ENCODE data around the gene DYSF. TPM values are rescaled to one million over a fixed set of nuclear protein-coding genes. Genes with fewer than 3 reads are reported as not detected.

DYSF gene
- total RNA-seq, 1 experiment from 2014 or later, result 17.2 TPM

DNA sequence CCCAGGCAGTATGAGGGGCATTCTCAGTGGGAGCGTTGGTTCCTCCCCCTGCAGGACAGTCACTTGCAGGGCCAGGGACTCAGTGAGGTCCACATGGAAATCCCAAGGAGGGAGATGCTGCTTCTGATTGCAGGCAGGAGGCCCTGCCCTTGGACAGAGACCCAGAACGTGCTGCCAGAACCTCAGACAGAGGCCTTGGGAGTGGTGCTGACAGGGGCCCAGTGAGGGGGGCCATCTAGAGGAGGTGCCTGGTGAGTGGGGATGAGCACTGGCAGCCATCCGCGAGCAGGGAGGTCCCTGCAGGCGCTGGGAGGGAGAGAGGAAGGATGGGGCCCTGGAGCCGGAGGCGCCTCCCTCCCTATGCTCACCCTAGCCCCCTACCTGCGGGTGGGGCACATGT, 133.1 kb downstream of the DYSF start:
- no peak overlapping the region for H3K27ac ChIP-seq
- no peaks in the 10 kb centered on the region for H3K9me3 ChIP-seq (replicated peaks)
- no peak overlapping the region for H3K4me3 ChIP-seq
- no peaks in the 10 kb centered on the region; the same call in 1 of the 2 replicates for H3K36me3 ChIP-seq
- H3K4me1 ChIP-seq (replicated peaks), result peaks cover 3% of the 10 kb centered on the region; the same call in 1 of the 2 replicates
- no peaks in the 10 kb centered on the region for H3K27me3 ChIP-seq (replicated peaks)
- DNase-seq (ENCODE audit: low read depth in 1 of 2, low spot score in 2 of 2), result no peak

DNA sequence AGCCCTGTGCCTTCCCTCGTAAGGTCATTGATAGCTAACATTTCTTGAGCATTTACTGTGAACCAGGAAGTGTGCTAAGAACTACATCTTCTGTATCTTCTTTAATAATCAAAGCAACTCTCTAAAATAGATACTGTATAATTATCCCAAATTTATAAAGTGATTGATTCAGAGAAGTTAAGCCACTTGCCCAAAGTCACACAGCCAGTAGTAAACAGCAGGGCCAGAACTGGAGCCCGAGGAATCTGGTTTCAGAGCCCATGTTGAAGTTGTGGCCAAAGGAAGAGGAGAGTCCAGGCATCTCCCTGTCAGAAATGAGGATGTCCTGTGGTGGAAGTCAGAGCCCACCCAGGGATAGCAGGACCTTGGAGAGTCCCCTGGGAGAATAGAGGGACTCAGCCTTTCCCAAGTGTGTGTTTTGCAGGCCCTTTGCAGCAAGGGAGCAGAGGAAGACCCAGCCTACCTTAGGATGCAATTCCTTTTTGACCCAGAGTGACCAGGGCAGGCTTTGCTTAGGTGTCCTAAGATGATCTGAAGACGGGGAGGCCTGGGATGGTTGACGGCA, 134.2 kb downstream of the DYSF start:
- H3K27ac ChIP-seq, result no peak overlapping the region
- H3K9me3 ChIP-seq (replicated peaks), result no peaks in the 10 kb centered on the region
- no peak for DNase-seq (ENCODE audit: low read depth in 1 of 2, low spot score in 2 of 2)
- H3K27me3 ChIP-seq (replicated peaks), result no peaks in the 10 kb centered on the region
- H3K36me3 ChIP-seq, result no peaks in the 10 kb centered on the region; the same call in 1 of the 2 replicates
- H3K4me1 ChIP-seq (replicated peaks), result peaks cover 14% of the 10 kb centered on the region
- no peak overlapping the region for H3K4me3 ChIP-seq

- Histone ChIP-seq H3K4me3 (no peak overlapping the region), H3K27ac (no peak overlapping the region), H3K36me3 (no peaks in the 10 kb centered on the region; the same call in 1 of the 2 replicates), H3K27me3 (replicated peaks) (no peaks in the 10 kb centered on the region), H3K9me3 (replicated peaks) (no peaks in the 10 kb centered on the region), H3K4me1 (replicated peaks) (peaks cover 15% of the 10 kb centered on the region)
- DNase-seq (ENCODE audit: low read depth in 1 of 2, low spot score in 2 of 2), result no peak
Measured at GRCh38 chr2:71588497-71589170, 135.3 kb downstream of the DYSF start.

GRCh38 chr2:71589763-71590162, 136.4 kb downstream of the DYSF start:
- Histone ChIP-seq H3K36me3 (peaks cover 3% of the 10 kb centered on the region; the same call in 1 of the 2 replicates), H3K4me3 (no peak overlapping the region), H3K27ac (no peak overlapping the region), H3K27me3 (replicated peaks) (no peaks in the 10 kb centered on the region), H3K4me1 (replicated peaks) (peaks cover 14% of the 10 kb centered on the region), H3K9me3 (replicated peaks) (no peaks in the 10 kb centered on the region)
- no peak for DNase-seq (ENCODE audit: low read depth in 1 of 2, low spot score in 2 of 2)

GRCh38 chr2:71591044-71591443, 137.7 kb downstream of the DYSF start:
- H3K27ac ChIP-seq, result no peak overlapping the region
- H3K27me3 ChIP-seq (replicated peaks), result no peaks in the 10 kb centered on the region
- no peak overlapping the region for H3K4me3 ChIP-seq
- H3K9me3 ChIP-seq (replicated peaks), result no peaks in the 10 kb centered on the region
- no peak for DNase-seq (ENCODE audit: low read depth in 1 of 2, low spot score in 2 of 2)
- H3K36me3 ChIP-seq, result peaks cover 3% of the 10 kb centered on the region; the same call in 1 of the 2 replicates
- H3K4me1 ChIP-seq (replicated peaks), result peaks cover 23% of the 10 kb centered on the region

GRCh38 chr2:71592181-71592711, 138.9 kb downstream of the DYSF start:
- Histone ChIP-seq H3K4me1 (replicated peaks) (peaks cover 31% of the 10 kb centered on the region), H3K27ac (no peak overlapping the region)
- peak; percentile 61 to 64 for DNase-seq (ENCODE audit: low read depth in 1 of 2, low spot score in 2 of 2)

DNA sequence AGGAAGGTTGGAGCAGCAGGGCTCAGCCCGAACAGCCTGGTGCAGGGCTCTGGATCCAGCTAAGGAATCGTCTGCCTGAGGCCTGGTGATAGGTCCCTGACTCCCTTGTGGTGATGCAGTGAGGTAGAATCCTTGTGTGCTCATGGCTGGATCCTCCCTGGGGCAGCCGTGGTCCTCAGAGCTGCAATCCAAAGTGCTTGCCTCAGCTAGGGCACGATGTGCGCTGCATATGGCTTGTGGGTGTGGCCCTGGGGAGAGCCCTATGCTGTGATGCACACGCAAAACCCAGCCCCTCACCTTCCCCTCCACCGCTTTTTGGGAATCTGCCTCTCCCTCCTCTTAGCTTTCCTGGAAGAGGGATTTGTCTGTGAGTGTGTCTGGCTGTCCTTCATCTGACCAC, 142.2 kb downstream of the DYSF start:
- H3K27ac ChIP-seq, result no peak overlapping the region
- no peaks in the 10 kb centered on the region for H3K9me3 ChIP-seq (replicated peaks)
- H3K4me3 ChIP-seq, result no peak overlapping the region
- H3K4me1 ChIP-seq (replicated peaks), result peaks cover 31% of the 10 kb centered on the region
- peaks cover 9% of the 10 kb centered on the region; the same call in 1 of the 2 replicates for H3K36me3 ChIP-seq
- no peak for DNase-seq (ENCODE audit: low read depth in 1 of 2, low spot score in 2 of 2)
- H3K27me3 ChIP-seq (replicated peaks), result no peaks in the 10 kb centered on the region

More at GRCh38 chr2:71592181-71592711, 138.9 kb downstream of the DYSF start:
- Histone ChIP-seq H3K4me3 (no peak overlapping the region), H3K36me3 (peaks cover 3% of the 10 kb centered on the region; the same call in 1 of the 2 replicates), H3K9me3 (replicated peaks) (no peaks in the 10 kb centered on the region), H3K27me3 (replicated peaks) (no peaks in the 10 kb centered on the region)

DNA sequence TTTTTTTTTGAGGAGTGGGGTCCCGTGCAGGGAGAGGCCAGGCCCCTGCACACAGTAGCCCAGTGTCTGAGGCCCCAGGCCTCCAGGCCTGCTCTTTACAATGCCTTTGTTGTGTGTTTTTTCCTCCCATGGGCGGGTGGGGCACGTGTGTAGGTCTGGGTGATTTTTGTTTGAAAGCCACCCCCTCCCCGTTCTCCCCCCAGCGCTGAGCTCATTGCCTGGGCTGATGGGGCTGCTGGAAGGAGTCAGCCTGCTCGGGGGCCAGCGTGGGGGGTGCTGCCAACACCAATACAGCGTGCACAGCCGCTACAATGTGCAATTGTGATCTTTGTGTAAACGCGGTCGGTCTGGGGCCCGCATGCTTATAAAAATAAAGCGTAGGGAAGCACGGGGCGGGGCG, 142.7 kb downstream of the DYSF start:
- Histone ChIP-seq H3K9me3 (replicated peaks) (no peaks in the 10 kb centered on the region), H3K27me3 (replicated peaks) (no peaks in the 10 kb centered on the region), H3K4me3 (no peak overlapping the region), H3K4me1 (replicated peaks) (peaks cover 31% of the 10 kb centered on the region), H3K36me3 (peaks cover 9% of the 10 kb centered on the region; the same call in 1 of the 2 replicates), H3K27ac (no peak overlapping the region)
- peak; percentile 60 to 65 for DNase-seq (ENCODE audit: low read depth in 1 of 2, low spot score in 2 of 2)

GRCh38 chr2:71597756-71598155, 144.4 kb downstream of the DYSF start:
- H3K27me3 ChIP-seq (replicated peaks), result no peaks in the 10 kb centered on the region
- DNase-seq (ENCODE audit: low read depth in 1 of 2, low spot score in 2 of 2), result no peak
- no peaks in the 10 kb centered on the region for H3K9me3 ChIP-seq (replicated peaks)
- peaks cover 18% of the 10 kb centered on the region for H3K4me1 ChIP-seq (replicated peaks)
- H3K4me3 ChIP-seq, result no peak overlapping the region
- no peak overlapping the region for H3K27ac ChIP-seq
- H3K36me3 ChIP-seq, result peaks cover 9% of the 10 kb centered on the region; the same call in 1 of the 2 replicates

GRCh38 chr2:71598526-71598925, 145.2 kb downstream of the DYSF start:
- no peak for DNase-seq (ENCODE audit: low read depth in 1 of 2, low spot score in 2 of 2)
- Histone ChIP-seq H3K27me3 (replicated peaks) (no peaks in the 10 kb centered on the region), H3K4me3 (no peak overlapping the region), H3K9me3 (replicated peaks) (no peaks in the 10 kb centered on the region), H3K27ac (no peak overlapping the region), H3K4me1 (replicated peaks) (peaks cover 17% of the 10 kb centered on the region), H3K36me3 (peaks cover 9% of the 10 kb centered on the region; the same call in 1 of the 2 replicates)

GRCh38 chr2:71599038-71599437, 145.7 kb downstream of the DYSF start:
- H3K27ac ChIP-seq, result no peak overlapping the region
- no peaks in the 10 kb centered on the region for H3K27me3 ChIP-seq (replicated peaks)
- peaks cover 6% of the 10 kb centered on the region; the same call in 1 of the 2 replicates for H3K36me3 ChIP-seq
- no peak for DNase-seq (ENCODE audit: low read depth in 1 of 2, low spot score in 2 of 2)
- H3K4me1 ChIP-seq (replicated peaks), result peaks cover 17% of the 10 kb centered on the region
- no peaks in the 10 kb centered on the region for H3K9me3 ChIP-seq (replicated peaks)
- no peak overlapping the region for H3K4me3 ChIP-seq

- no peak overlapping the region for H3K4me3 ChIP-seq
- DNase-seq (ENCODE audit: low read depth in 1 of 2, low spot score in 2 of 2), result no peak
- peaks cover 5% of the 10 kb centered on the region; the same call in 1 of the 2 replicates for H3K36me3 ChIP-seq
- H3K27ac ChIP-seq, result no peak overlapping the region
- H3K27me3 ChIP-seq (replicated peaks), result no peaks in the 10 kb centered on the region
- H3K9me3 ChIP-seq (replicated peaks), result no peaks in the 10 kb centered on the region
- peaks cover 17% of the 10 kb centered on the region for H3K4me1 ChIP-seq (replicated peaks)
Measured at GRCh38 chr2:71599646-71600236, 146.4 kb downstream of the DYSF start.

GRCh38 chr2:71600555-71600954, 147.2 kb downstream of the DYSF start:
- H3K27ac ChIP-seq, result no peak overlapping the region
- no peaks in the 10 kb centered on the region for H3K9me3 ChIP-seq (replicated peaks)
- peaks cover 13% of the 10 kb centered on the region for H3K4me1 ChIP-seq (replicated peaks)
- H3K36me3 ChIP-seq, result peaks cover 5% of the 10 kb centered on the region; the same call in 1 of the 2 replicates
- no peak for DNase-seq (ENCODE audit: low read depth in 1 of 2, low spot score in 2 of 2)
- no peak overlapping the region for H3K4me3 ChIP-seq
- H3K27me3 ChIP-seq (replicated peaks), result no peaks in the 10 kb centered on the region
